ENCODE results near the gene BCAS3. TPM values are rescaled to one million over a fixed set of nuclear protein-coding genes. Genes with fewer than 3 reads are reported as not detected.
"Not testable (repeated sequence)": the region's sequence is repeated elsewhere in the genome, so short reads cannot be mapped to it uniquely, and the experiment has no call there.

The BCAS3 gene
- total RNA-seq, 1 donor from 2014 or later, result 38.1 TPM

DNA sequence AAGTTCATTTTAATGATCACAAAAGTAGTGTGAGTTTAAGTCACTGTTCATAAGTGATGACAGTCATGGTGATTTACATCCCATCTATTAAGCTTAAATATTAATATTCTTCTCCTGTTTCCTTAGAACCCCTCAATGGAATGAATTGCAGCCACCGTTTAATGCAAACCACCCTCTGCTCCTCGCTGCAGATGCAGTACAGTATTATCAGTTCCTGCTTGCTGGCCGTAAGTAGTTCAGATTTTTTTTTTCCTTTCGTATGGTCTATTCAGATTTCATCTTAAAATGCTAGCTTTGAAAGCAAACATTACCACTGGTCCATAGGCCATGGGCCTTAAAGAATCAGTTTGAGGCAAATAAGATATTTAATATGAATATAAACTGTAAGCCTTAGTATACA is 363.0 kb downstream of the BCAS3 start:
- H3K27ac Mint-ChIP-seq (ENCODE audit: unreplicated experiment), result no peak overlapping the region
- peaks cover 4% of the 10 kb centered on the region for H3K36me3 Mint-ChIP-seq (ENCODE audit: low read depth, unreplicated experiment)

GRCh38 chr17:61042348-61042747 is 364.7 kb downstream of the BCAS3 start:
- not testable (repeated sequence) for H3K27me3 Mint-ChIP-seq (ENCODE audit: unreplicated experiment); H3K4me3 Mint-ChIP-seq (ENCODE audit: unreplicated experiment); H3K36me3 Mint-ChIP-seq (ENCODE audit: low read depth, unreplicated experiment); H3K27ac Mint-ChIP-seq (ENCODE audit: unreplicated experiment); DNase-seq (ENCODE audit: low spot score); H3K9me3 Mint-ChIP-seq (ENCODE audit: unreplicated experiment); H3K4me1 Mint-ChIP-seq (ENCODE audit: unreplicated experiment)

More for the DNA sequence above, 363.0 kb downstream of the BCAS3 start:
- Mint-ChIP-seq H3K4me3 (ENCODE audit: unreplicated experiment) (no peak overlapping the region), H3K4me1 (ENCODE audit: unreplicated experiment) (no peaks in the 10 kb centered on the region), H3K9me3 (ENCODE audit: unreplicated experiment) (no peaks in the 10 kb centered on the region), H3K27me3 (ENCODE audit: unreplicated experiment) (no peaks in the 10 kb centered on the region)
- no peak for TF ChIP-seq CTCF (IDR thresholded peaks at IDR 0.05; ENCODE audit: unreplicated experiment)
- DNase-seq (ENCODE audit: low spot score), result no peak

- Mint-ChIP-seq H3K9me3 (ENCODE audit: unreplicated experiment) (no peaks in the 10 kb centered on the region), H3K27me3 (ENCODE audit: unreplicated experiment) (no peaks in the 10 kb centered on the region), H3K36me3 (ENCODE audit: low read depth, unreplicated experiment) (no peaks in the 10 kb centered on the region), H3K4me1 (ENCODE audit: unreplicated experiment) (no peaks in the 10 kb centered on the region), H3K4me3 (ENCODE audit: unreplicated experiment) (no peak overlapping the region), H3K27ac (ENCODE audit: unreplicated experiment) (no peak overlapping the region)
- DNase-seq (ENCODE audit: low spot score), result no peak
- no peak for TF ChIP-seq CTCF (IDR thresholded peaks at IDR 0.05; ENCODE audit: unreplicated experiment)
These were observed 369.9 kb downstream of the BCAS3 start for GRCh38 chr17:61047515-61047914.

GRCh38 chr17:61048376-61049106 is 370.9 kb downstream of the BCAS3 start:
- Mint-ChIP-seq H3K4me3 (ENCODE audit: unreplicated experiment) (no peak overlapping the region), H3K9me3 (ENCODE audit: unreplicated experiment) (no peaks in the 10 kb centered on the region), H3K4me1 (ENCODE audit: unreplicated experiment) (peaks cover 4% of the 10 kb centered on the region), H3K36me3 (ENCODE audit: low read depth, unreplicated experiment) (no peaks in the 10 kb centered on the region), H3K27me3 (ENCODE audit: unreplicated experiment) (no peaks in the 10 kb centered on the region), H3K27ac (ENCODE audit: unreplicated experiment) (no peak overlapping the region)
- no peak for TF ChIP-seq CTCF (IDR thresholded peaks at IDR 0.05; ENCODE audit: unreplicated experiment)
- DNase-seq (ENCODE audit: low spot score), result no peak

GRCh38 chr17:61053469-61053868 is 375.8 kb downstream of the BCAS3 start:
- DNase-seq (ENCODE audit: low spot score), result no peak
- peaks cover 26% of the 10 kb centered on the region for H3K4me1 Mint-ChIP-seq (ENCODE audit: unreplicated experiment)
- TF ChIP-seq CTCF (IDR thresholded peaks at IDR 0.05; ENCODE audit: unreplicated experiment), result no peak
- H3K4me3 Mint-ChIP-seq (ENCODE audit: unreplicated experiment), result no peak overlapping the region
- H3K36me3 Mint-ChIP-seq (ENCODE audit: low read depth, unreplicated experiment), result no peaks in the 10 kb centered on the region
- no peaks in the 10 kb centered on the region for H3K27me3 Mint-ChIP-seq (ENCODE audit: unreplicated experiment)
- H3K9me3 Mint-ChIP-seq (ENCODE audit: unreplicated experiment), result no peaks in the 10 kb centered on the region
- peak overlapping the region; percentile 65 for H3K27ac Mint-ChIP-seq (ENCODE audit: unreplicated experiment)
